Mesenchymal stem cell (in vitro differentiated cells and primary cell): Measurements from ENCODE around the gene NID2.

Source experiments
- DNase-seq: peaks from one replicate; pipeline ENCODE4 v3.0.0-alpha.2; 2013
- H2AFZ ChIP-seq: one replicate; pipeline ENCODE4 v1.6.1; 2013; ENCODE audit warnings: low read depth, mild to moderate bottlenecking, control low read depth, inconsistent platforms, low read length, moderate library complexity
- H2AK5ac ChIP-seq: 2 replicates; pipeline ENCODE4 v1.6.1; 2013; ENCODE audit warnings: low read length, moderate library complexity, mild to moderate bottlenecking, inconsistent platforms; ENCODE audit not compliant: severe bottlenecking
- H2BK120ac ChIP-seq: one replicate; pipeline ENCODE4 v1.6.1; 2013; ENCODE audit warnings: low read depth, mild to moderate bottlenecking, inconsistent platforms, low read length, moderate library complexity
- H2BK12ac ChIP-seq, 2 experiments: one replicate each; pipeline ENCODE4 v1.6.1; 2013; ENCODE audit warnings: inconsistent platforms in 2 of 2, low read length in 2 of 2, mild to moderate bottlenecking in 2 of 2, moderate library complexity in 2 of 2, control low read depth in 1 of 2
- H2BK15ac ChIP-seq: one replicate; pipeline ENCODE4 v1.6.1; 2013; ENCODE audit warnings: mild to moderate bottlenecking, low read depth, inconsistent platforms; ENCODE audit not compliant: poor library complexity, severe bottlenecking
- H2BK5ac ChIP-seq: 2 replicates; pipeline ENCODE4 v1.6.1; 2013; ENCODE audit warnings: low read depth, mild to moderate bottlenecking, low read length, control low read depth, inconsistent platforms; ENCODE audit not compliant: poor library complexity, severe bottlenecking
- H3K14ac ChIP-seq, 2 experiments: one replicate each; pipeline ENCODE4 v1.6.1; 2013; ENCODE audit warnings: inconsistent platforms in 2 of 2, low read length in 2 of 2, control low read depth in 1 of 2, mild to moderate bottlenecking in 1 of 2, moderate library complexity in 1 of 2
- H3K18ac ChIP-seq, 2 experiments: one replicate each; pipeline ENCODE4 v1.6.1; 2013; ENCODE audit warnings: inconsistent platforms in 2 of 2, low read length in 2 of 2, control low read depth in 1 of 2, low read depth in 1 of 2, mild to moderate bottlenecking in 1 of 2
- H3K23ac ChIP-seq, 2 experiments: one replicate each; pipeline ENCODE4 v1.6.1; 2013; ENCODE audit warnings: inconsistent platforms in 2 of 2, low read length in 2 of 2, mild to moderate bottlenecking in 2 of 2, moderate library complexity in 2 of 2, control low read depth in 1 of 2
- H3K27ac ChIP-seq: 2 replicates; pipeline ENCODE4 v1.5.1; 2013; ENCODE audit warnings: mild to moderate bottlenecking, moderate library complexity, low read length, control low read depth, inconsistent platforms; ENCODE audit not compliant: poor library complexity, severe bottlenecking
- H3K27me3 ChIP-seq, 2 experiments: 2 replicates each; pipeline versions ENCODE4 v1.6.1 to v1.7.0; 2013; ENCODE audit warnings: low read length in 2 of 2, mild to moderate bottlenecking in 2 of 2, moderate library complexity in 2 of 2, control low read depth in 1 of 2, inconsistent platforms in 1 of 2; ENCODE audit not compliant: control insufficient read depth in 1 of 2, insufficient read depth in 1 of 2
- H3K36me3 ChIP-seq, 2 experiments: 2 replicates each; pipeline versions ENCODE4 v1.6.1 to v1.7.0; 2013; ENCODE audit warnings: low read length in 2 of 2, control low read depth in 1 of 2, inconsistent platforms in 1 of 2, low read depth in 1 of 2, mild to moderate bottlenecking in 1 of 2; ENCODE audit not compliant: insufficient read depth in 2 of 2, control insufficient read depth in 1 of 2
- H3K4ac ChIP-seq, 2 experiments: one replicate each; pipeline ENCODE4 v1.6.1; 2013; ENCODE audit warnings: inconsistent platforms in 2 of 2, low read length in 2 of 2, mild to moderate bottlenecking in 2 of 2, moderate library complexity in 2 of 2, control low read depth in 1 of 2, low read depth in 1 of 2
- H3K4me1 ChIP-seq: 2 replicates; pipeline ENCODE4 v1.6.1; 2013; ENCODE audit warnings: low read depth, low read length, control low read depth; ENCODE audit not compliant: control insufficient read depth, insufficient read depth
- H3K4me2 ChIP-seq: 2 replicates; pipeline ENCODE4 v1.6.1; 2013; ENCODE audit warnings: low read length, mild to moderate bottlenecking, inconsistent platforms; ENCODE audit not compliant: poor library complexity, severe bottlenecking
- H3K4me3 ChIP-seq, 2 experiments: 2 replicates each; pipeline versions ENCODE4 v1.5.1 to v1.7.0; 2013; ENCODE audit warnings: low read length in 2 of 2, mild to moderate bottlenecking in 2 of 2, control low read depth in 1 of 2, low read depth in 1 of 2; ENCODE audit not compliant: insufficient read depth in 1 of 2
- H3K79me1 ChIP-seq: replicated peaks from 2 replicates; pipeline ENCODE4 v1.6.1; 2013; ENCODE audit warnings: mild to moderate bottlenecking, control low read depth, low read length, inconsistent platforms; ENCODE audit not compliant: poor library complexity, severe bottlenecking
- H3K9ac ChIP-seq: 2 replicates; pipeline ENCODE4 v1.7.0; 2013; ENCODE audit warnings: mild to moderate bottlenecking, low read length, moderate library complexity
- H3K9me3 ChIP-seq: 2 replicates; pipeline ENCODE4 v1.7.0; 2013; ENCODE audit warnings: mild to moderate bottlenecking, low read length; ENCODE audit not compliant: control insufficient read depth
- H4K8ac ChIP-seq: one replicate; pipeline ENCODE4 v1.6.1; 2013; ENCODE audit warnings: inconsistent platforms, mild to moderate bottlenecking, low read length, moderate library complexity
- H4K91ac ChIP-seq: one replicate; pipeline ENCODE4 v1.6.1; 2013; ENCODE audit warnings: mild to moderate bottlenecking, low read length, inconsistent platforms
- WGBS: methylation state at CpG from one replicate; pipeline ENCODE4 v1.1.7; 2013; ENCODE audit warnings: mixed read lengths; 5-methylcytosine and 5-hydroxymethylcytosine counted together

Gene NID2

GRCh38 chr14:52076334-52076733 is 7.5 kb upstream of the NID2 start:
- Histone ChIP-seq H3K14ac (no peak overlapping the region), H3K4me3 (no peak overlapping the region)

GRCh38 chr14:52075371-52075770 is 6.5 kb upstream of the NID2 start:
- no peak overlapping the region for H3K4me2 ChIP-seq

More at GRCh38 chr14:52076334-52076733, 7.5 kb upstream of the NID2 start:
- Histone ChIP-seq H3K27ac (no peak overlapping the region), H3K79me1 (no peaks in the 10 kb centered on the region), H2BK120ac (no peak overlapping the region), H3K4me1 (peaks cover 2% of the 10 kb centered on the region), H3K27me3 (peaks cover 0 to 8% of the 10 kb centered on the region in 2 experiments), H3K9me3 (no peaks in the 10 kb centered on the region), H3K23ac (no peak overlapping the region), H2AK5ac (no peak overlapping the region), H2BK15ac (no peak overlapping the region), H3K18ac (peak overlapping the region in 1 of 2 experiments; percentile 5), H3K36me3 (no peaks in the 10 kb centered on the region), H2BK12ac (no peak overlapping the region), H3K9ac (no peak overlapping the region), H2AFZ (no peak overlapping the region), H4K8ac (no peak overlapping the region), H3K4me2 (no peak overlapping the region), H3K4ac (no peak overlapping the region), H4K91ac (no peak overlapping the region), H2BK5ac (no peak overlapping the region)
- no peak for DNase-seq
- 73% methylated on average over 4 of the region's 4 CpGs for WGBS

GRCh38 chr14:52073251-52073650 is 4.4 kb upstream of the NID2 start:
- Histone ChIP-seq H2BK15ac (no peak overlapping the region), H3K36me3 (peaks cover 0 to 5% of the 10 kb centered on the region in 2 experiments), H4K8ac (no peak overlapping the region), H3K14ac (no peak overlapping the region), H3K23ac (no peak overlapping the region), H3K4ac (no peak overlapping the region), H2AFZ (no peak overlapping the region), H3K9ac (no peak overlapping the region), H2AK5ac (no peak overlapping the region), H3K4me1 (peaks cover 13% of the 10 kb centered on the region), H3K18ac (no peak overlapping the region), H2BK5ac (no peak overlapping the region), H2BK120ac (no peak overlapping the region), H3K27ac (no peak overlapping the region), H3K27me3 (peaks cover 0 to 27% of the 10 kb centered on the region in 2 experiments), H3K4me2 (no peak overlapping the region), H3K79me1 (no peaks in the 10 kb centered on the region), H3K9me3 (no peaks in the 10 kb centered on the region), H3K4me3 (no peak overlapping the region), H4K91ac (no peak overlapping the region), H2BK12ac (no peak overlapping the region)
- DNase-seq: no peak
- 33% methylated on average over 1 of the region's 1 CpG for WGBS

More at GRCh38 chr14:52075371-52075770, 6.5 kb upstream of the NID2 start:
- no peak overlapping the region for H2AFZ ChIP-seq
- peaks cover 2% of the 10 kb centered on the region for H3K4me1 ChIP-seq
- H2BK12ac ChIP-seq: peak overlapping the region; percentile 40 to 45
- H4K8ac ChIP-seq: no peak overlapping the region
- H3K27ac ChIP-seq: no peak overlapping the region
- H3K14ac ChIP-seq: no peak overlapping the region
- peak overlapping the region; percentile 31 for H2BK15ac ChIP-seq
- H3K9ac ChIP-seq: no peak overlapping the region
- H3K27me3 ChIP-seq: peaks cover 0 to 14% of the 10 kb centered on the region in 2 experiments
- H2AK5ac ChIP-seq: no peak overlapping the region
- no peak overlapping the region for H3K4me3 ChIP-seq
- no peaks in the 10 kb centered on the region for H3K9me3 ChIP-seq
- H3K79me1 ChIP-seq: no peaks in the 10 kb centered on the region
- no peak for DNase-seq
- H3K18ac ChIP-seq: peak overlapping the region in 1 of 2 experiments; percentile 35
- H3K23ac ChIP-seq: no peak overlapping the region
- peak overlapping the region in 1 of 2 experiments; percentile 35 for H3K4ac ChIP-seq
- H2BK5ac ChIP-seq: no peak overlapping the region
- WGBS: over 99% methylated on average over 4 of the region's 4 CpGs
- H2BK120ac ChIP-seq: peak overlapping the region; percentile 7
- H4K91ac ChIP-seq: no peak overlapping the region
- no peaks in the 10 kb centered on the region for H3K36me3 ChIP-seq

GRCh38 chr14:52072266-52072780 is 3.5 kb upstream of the NID2 start:
- Histone ChIP-seq H4K91ac (peak overlapping the region; percentile 23), H2AK5ac (no peak overlapping the region), H2BK5ac (no peak overlapping the region), H3K4me1 (peaks cover 22% of the 10 kb centered on the region), H3K23ac (no peak overlapping the region), H2BK12ac (peak overlapping the region; percentile 0 to 89), H3K79me1 (no peaks in the 10 kb centered on the region), H3K18ac (peak overlapping the region; percentile 31 to 63), H2AFZ (no peak overlapping the region), H3K4me3 (no peak overlapping the region), H3K36me3 (peaks cover 0 to 5% of the 10 kb centered on the region in 2 experiments), H3K27me3 (peaks cover 0 to 36% of the 10 kb centered on the region in 2 experiments), H3K4ac (peak overlapping the region; percentile 0 to 41), H3K9ac (no peak overlapping the region), H4K8ac (no peak overlapping the region), H3K27ac (no peak overlapping the region), H3K14ac (peak overlapping the region in 1 of 2 experiments; percentile 37), H3K4me2 (no peak overlapping the region), H3K9me3 (no peaks in the 10 kb centered on the region), H2BK120ac (peak overlapping the region; percentile 1), H2BK15ac (no peak overlapping the region)
- no peak for DNase-seq
- WGBS: 100% methylated on average over 1 of the region's 2 CpGs
